ENCODE data around the gene CLEC18A. TPM values are rescaled to one million over a fixed set of nuclear protein-coding genes. Genes with fewer than 3 reads are reported as not detected.
A peak's percentile ranks its signal among the peaks of the same experiment; 100 is the strongest.

Gene CLEC18A
- total and polyA plus RNA-seq, 2 of the 8 experiments (the other 6 are each of a cell fraction or from before 2014, with no cell fraction given) = 1.3 to 1.4 TPM

DNA sequence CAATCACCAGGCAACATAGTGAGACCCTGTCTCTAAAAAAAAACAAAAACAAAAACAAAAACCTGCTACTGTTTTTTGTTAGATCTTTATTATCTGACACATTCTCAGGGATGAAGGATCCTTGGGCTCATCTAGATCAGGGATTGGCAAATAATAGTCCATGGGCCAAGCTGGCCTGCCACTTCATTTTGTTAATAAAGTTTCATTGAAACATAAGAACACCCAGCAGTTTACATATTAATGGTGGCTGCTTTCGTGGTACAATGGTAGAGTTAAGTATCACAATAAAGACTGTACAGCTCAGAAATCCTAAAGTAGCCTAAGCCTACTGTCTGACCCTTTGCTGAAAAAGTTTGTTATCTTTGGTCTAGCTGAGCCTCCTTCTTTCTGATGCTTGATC lies 32.9 kb upstream of the CLEC18A start:
- H3K79me2 ChIP-seq (ENCODE audit: control insufficient read depth in 1 of 2, insufficient read depth in 2 of 2, low read length in 2 of 2) = no peaks in the 10 kb centered on the region
- H3K9me3 ChIP-seq (ENCODE audit: insufficient read depth in 2 of 2, low read depth in 1 of 2, low read length in 1 of 2) = no peaks in the 10 kb centered on the region
- no peak overlapping the region for H3K9ac ChIP-seq (replicated peaks in 1 of 4; ENCODE audit: extremely low read depth in 1 of 4, low read depth in 3 of 4, low read length in 3 of 4)
- H3K23me2 ChIP-seq (ENCODE audit: low read depth, low read length) = no peaks in the 10 kb centered on the region
- FAIRE-seq (no peak), DNase-seq (ENCODE audit: low read depth in 1 of 2, low spot score in 2 of 2) (no peak)
- H3K23ac ChIP-seq (ENCODE audit: insufficient read length) = no peak overlapping the region
- no peaks in the 10 kb centered on the region for H3K27me3 ChIP-seq (replicated peaks in 1 of 4; ENCODE audit: control insufficient read depth in 3 of 4, extremely low read depth in 1 of 4, insufficient read depth in 3 of 4, low read length in 3 of 4)
- H2BK5ac ChIP-seq (ENCODE audit: low read depth, low read length) = no peak overlapping the region
- no peaks in the 10 kb centered on the region for H3K79me1 ChIP-seq (ENCODE audit: low read depth, low read length)
- H3K14ac ChIP-seq (ENCODE audit: insufficient read length) = no peak overlapping the region
- H2BK120ac ChIP-seq (replicated peaks; ENCODE audit: low read depth, low read length) = no peak overlapping the region
- no peaks in the 10 kb centered on the region for H4K20me1 ChIP-seq (replicated peaks in 1 of 2; ENCODE audit: control insufficient read depth in 1 of 2, insufficient read depth in 2 of 2, low read length in 2 of 2)
- H2BK15ac ChIP-seq (ENCODE audit: low read length) = no peak overlapping the region
- no peak overlapping the region for H3K18ac ChIP-seq (ENCODE audit: extremely low read depth, low read length)
- H3K36me3 ChIP-seq (ENCODE audit: control insufficient read depth in 2 of 4, insufficient read depth in 4 of 4, low read length in 3 of 4) = no peaks in the 10 kb centered on the region; a peak in 1 of 8 replicates
- peaks cover 3 to 10% (median 5%) of the 10 kb centered on the region in 4 experiments; a peak in 4 of 7 replicates for H3K4me1 ChIP-seq (replicated peaks in 1 of 4; ENCODE audit: control insufficient read depth in 3 of 4, insufficient read depth in 4 of 4, low read length in 3 of 4)
- H2BK20ac ChIP-seq (ENCODE audit: low read length) = no peak overlapping the region
- no peak overlapping the region for H3K4me3 ChIP-seq (ENCODE audit: extremely low read depth in 1 of 4, insufficient read depth in 2 of 4, low read depth in 3 of 4, low read length in 4 of 4)
- H3K56ac ChIP-seq (replicated peaks; ENCODE audit: insufficient read length, low read depth, low read length) = no peak overlapping the region
- H4K8ac ChIP-seq (ENCODE audit: extremely low read depth, insufficient read depth, low read length) = no peak overlapping the region
- H2BK12ac ChIP-seq (ENCODE audit: low read depth, low read length) = no peak overlapping the region
- no peak overlapping the region for H2AFZ ChIP-seq (ENCODE audit: low read length)
- H4K5ac ChIP-seq (ENCODE audit: insufficient read length, low read depth, low read length) = no peak overlapping the region
- H3K4ac ChIP-seq (replicated peaks; ENCODE audit: insufficient read length, low read depth, low read length) = no peak overlapping the region
- no peak overlapping the region for H3K27ac ChIP-seq (ENCODE audit: low read depth, low read length)
- peak overlapping the region; percentile 8 to 44; a peak in 2 of 4 replicates for H3K4me2 ChIP-seq (ENCODE audit: insufficient read depth in 1 of 2, low read depth in 2 of 2, low read length in 2 of 2)
- H4K91ac ChIP-seq (replicated peaks; ENCODE audit: insufficient read length, low read length) = no peak overlapping the region
- ChIA-PET CTCF (ENCODE audit: partially characterized antibody) (interaction anchor here (0.5 to 2.0 kb wide), 6 partner anchors 9 to 764 kb away, joined by 3 to 9 read pairs (median 4); no protein-coding TSS in a partner anchor), POLR2A (ENCODE audit: partially characterized antibody) (interaction anchor here (1.2 to 1.8 kb wide), 3 partner anchors 9 to 14 kb away, joined by 3 to 10 read pairs (median 4); no protein-coding TSS in a partner anchor)
- no peak overlapping the region; the same call in 1 of the 2 replicates for H2AK5ac ChIP-seq (ENCODE audit: low read depth, low read length)
- TF ChIP-seq KDM5A (IDR thresholded peaks at IDR 0.05; ENCODE audit: low read length) = no peak
- TF ChIP-seq, protein P1, sequence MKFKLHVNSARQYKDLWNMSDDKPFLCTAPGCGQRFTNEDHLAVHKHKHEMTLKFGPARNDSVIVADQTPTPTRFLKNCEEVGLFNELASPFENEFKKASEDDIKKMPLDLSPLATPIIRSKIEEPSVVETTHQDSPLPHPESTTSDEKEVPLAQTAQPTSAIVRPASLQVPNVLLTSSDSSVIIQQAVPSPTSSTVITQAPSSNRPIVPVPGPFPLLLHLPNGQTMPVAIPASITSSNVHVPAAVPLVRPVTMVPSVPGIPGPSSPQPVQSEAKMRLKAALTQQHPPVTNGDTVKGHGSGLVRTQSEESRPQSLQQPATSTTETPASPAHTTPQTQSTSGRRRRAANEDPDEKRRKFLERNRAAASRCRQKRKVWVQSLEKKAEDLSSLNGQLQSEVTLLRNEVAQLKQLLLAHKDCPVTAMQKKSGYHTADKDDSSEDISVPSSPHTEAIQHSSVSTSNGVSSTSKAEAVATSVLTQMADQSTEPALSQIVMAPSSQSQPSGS (IDR thresholded peaks at IDR 0.05; ENCODE audit: low read length) = no peak
- TF ChIP-seq POU5F1 (IDR thresholded peaks at IDR 0.05; ENCODE audit: low read depth, low read length) = no peak
- no peak for TF ChIP-seq PHF8 (conservative IDR thresholded peaks at IDR 0.05; ENCODE audit: low read depth, low read length)
- TF ChIP-seq RBBP5 (IDR thresholded peaks at IDR 0.05; ENCODE audit: borderline replicate concordance, low read depth, low read length) = no peak
- TF ChIP-seq FOSL1 (IDR thresholded peaks at IDR 0.05; ENCODE audit: insufficient read depth, low read depth, low read length) = no peak
- TF ChIP-seq, protein P2, sequence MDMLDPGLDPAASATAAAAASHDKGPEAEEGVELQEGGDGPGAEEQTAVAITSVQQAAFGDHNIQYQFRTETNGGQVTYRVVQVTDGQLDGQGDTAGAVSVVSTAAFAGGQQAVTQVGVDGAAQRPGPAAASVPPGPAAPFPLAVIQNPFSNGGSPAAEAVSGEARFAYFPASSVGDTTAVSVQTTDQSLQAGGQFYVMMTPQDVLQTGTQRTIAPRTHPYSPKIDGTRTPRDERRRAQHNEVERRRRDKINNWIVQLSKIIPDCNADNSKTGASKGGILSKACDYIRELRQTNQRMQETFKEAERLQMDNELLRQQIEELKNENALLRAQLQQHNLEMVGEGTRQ (IDR thresholded peaks at IDR 0.05; ENCODE audit: low read length) = no peak
- no peak for TF ChIP-seq TCF12 (IDR thresholded peaks at IDR 0.05; ENCODE audit: low read depth, low read length)
- 100% methylated on average over 1 of the region's 1 CpG; no CpG with 5 or more reads in 1 of the 2 experiments for WGBS, 2 experiments (ENCODE audit: extremely low coverage in 1 of 2, insufficient coverage in 1 of 2, insufficient read length in 1 of 2, insufficient replicate concordance in 2 of 2, low coverage in 1 of 2, low lambda C conversion rate in 2 of 2, missing lambda C conversion rate in 1 of 2)

Data from H1 (cell line).